Type B pancreatic cell (in vitro differentiated cells): ENCODE measurements around the gene PPP1R1A. TPM values are rescaled to one million over a fixed set of nuclear protein-coding genes. Genes with fewer than 3 reads are reported as not detected.

ENCODE experiments used
- total RNA-seq: library from RNA; stranded (reverse); gene quantifications from 2 replicates; pipeline ENCODE4 v1.2.1, GENCODE V29; 2021; ENCODE audit warnings: low replicate concordance

PPP1R1A gene
- total RNA-seq, 1 donor from 2014 or later = 24.9 TPM

Other genes starting within 250 kb of the PPP1R1A start
- not detected in 2 replicates for gene GPR84, start 224.2 kb downstream of the PPP1R1A start, total RNA-seq
- 29.5 and 47.3 TPM in 2 replicates for gene ZNF385A, start 203.9 kb downstream of the PPP1R1A start, total RNA-seq
- 2.5 and 25.9 TPM in 2 replicates for gene ITGA5, start 169.4 kb downstream of the PPP1R1A start, total RNA-seq
- gene GTSF1, start 115.1 kb downstream of the PPP1R1A start, total RNA-seq = not detected in 2 replicates
- gene NCKAP1L, start 90.9 kb downstream of the PPP1R1A start, total RNA-seq = not detected in 2 replicates
- gene PDE1B, start 39.1 kb downstream of the PPP1R1A start, total RNA-seq = 0.10 and 3.6 TPM in 2 replicates
- not detected in 2 replicates for gene LACRT, start 46.2 kb upstream of the PPP1R1A start, total RNA-seq
- not detected in 2 replicates for gene DCD, start 59.7 kb upstream of the PPP1R1A start, total RNA-seq